Measurements from ENCODE around the gene RAB27A. TPM values are rescaled to one million over a fixed set of nuclear protein-coding genes. Genes with fewer than 3 reads are reported as not detected.

Gene RAB27A
- total and polyA plus RNA-seq, 2 donors (not counting 3 experiments of a cell fraction or from before 2014, with no cell fraction given): 7.3 to 30.9 TPM

DNA sequence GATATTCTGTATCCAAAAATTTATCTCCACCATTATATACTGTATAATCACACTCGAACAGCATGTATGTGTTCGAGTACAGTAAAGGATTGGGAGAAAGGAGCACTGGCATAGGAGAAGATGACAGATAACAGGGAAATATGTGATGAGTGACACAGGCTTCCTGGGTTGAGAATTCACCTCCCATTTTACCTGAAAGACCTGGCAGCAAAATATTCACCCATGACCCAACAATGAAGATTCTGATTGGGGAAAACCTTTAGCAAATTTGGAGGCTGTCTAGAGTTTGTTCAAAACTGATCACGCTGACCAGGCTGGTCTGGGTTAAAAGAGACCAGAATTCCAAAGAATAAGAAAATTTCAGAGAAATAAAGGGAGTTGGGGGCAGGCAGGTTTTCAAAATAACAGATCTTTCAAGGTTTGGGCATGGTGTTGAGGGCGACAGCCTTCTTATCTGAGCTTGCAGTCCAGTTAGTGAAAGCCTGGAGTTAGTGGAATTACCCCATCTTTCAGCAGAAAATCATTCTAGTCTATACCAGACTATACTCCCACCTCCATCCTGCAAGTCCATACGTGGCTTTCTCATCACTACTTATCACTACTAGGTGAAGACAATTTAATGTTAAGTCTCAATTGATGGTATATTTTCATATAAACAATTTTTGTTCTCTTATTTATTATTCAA is 50.0 kb downstream of the RAB27A start:
- H3K79me2 ChIP-seq (ENCODE audit: control insufficient read depth, insufficient read depth, low read length): no peaks in the 10 kb centered on the region
- dilution Hi-C loops (cut with MboI; ENCODE audit: extremely low pct_ligation_motif_present, low sequenced_read_pairs): no loop called here
- intact Hi-C loops (cut with micrococcal nuclease): no loop called here
- H3K4me3 ChIP-seq (replicated peaks in 1 of 3; ENCODE audit: insufficient read depth in 1 of 3, low read depth in 1 of 3, low read length in 3 of 3): no peak overlapping the region
- no peaks in the 10 kb centered on the region for H3K27me3 ChIP-seq (ENCODE audit: control insufficient read depth in 2 of 2, insufficient read depth in 2 of 2, low read length in 2 of 2)
- no peaks in the 10 kb centered on the region for H3K36me3 ChIP-seq (ENCODE audit: control insufficient read depth in 2 of 2, extremely low read depth in 1 of 2, insufficient read depth in 2 of 2, low read length in 2 of 2)
- ChIA-PET CTCF (no interaction called here), POLR2A (no interaction called here)
- H3K4me2 ChIP-seq (ENCODE audit: insufficient read depth, low read length): no peak overlapping the region
- no peak for DNase-seq (ENCODE audit: low read depth, low spot score)
- no peak for FAIRE-seq
- H3K9me3 ChIP-seq (replicated peaks; ENCODE audit: control insufficient read depth, insufficient read depth, low read length): no peaks in the 10 kb centered on the region
- H3K4me1 ChIP-seq (ENCODE audit: control insufficient read depth, extremely low read depth, insufficient read depth, low read length): peaks cover 14% of the 10 kb centered on the region
- H4K20me1 ChIP-seq (replicated peaks; ENCODE audit: control insufficient read depth, extremely low read depth, insufficient read depth, low read length): no peaks in the 10 kb centered on the region
- no peaks in the 10 kb centered on the region for H3K9me1 ChIP-seq (replicated peaks; ENCODE audit: control insufficient read depth, extremely low read depth, insufficient read depth, low read length)
- H2AFZ ChIP-seq (ENCODE audit: low read depth, low read length): no peak overlapping the region
- BruUV-seq (replicated peaks): no TSS peak
- no peak overlapping the region for H3K27ac ChIP-seq (ENCODE audit: insufficient read depth, low read depth, low read length)
- H3K9ac ChIP-seq (replicated peaks; ENCODE audit: extremely low read depth, insufficient read depth, low read length): no peak overlapping the region
- no peak for TF ChIP-seq EZH2 (IDR thresholded peaks at IDR 0.05; ENCODE audit: borderline replicate concordance, low read depth, low read length, severe bottlenecking)
- TF ChIP-seq POLR2A (IDR thresholded peaks at IDR 0.05; ENCODE audit: low read depth, low read length): no peak
- no peak for TF ChIP-seq FOS (IDR thresholded peaks at IDR 0.05; ENCODE audit: borderline replicate concordance, insufficient read depth, low read length)

DNA sequence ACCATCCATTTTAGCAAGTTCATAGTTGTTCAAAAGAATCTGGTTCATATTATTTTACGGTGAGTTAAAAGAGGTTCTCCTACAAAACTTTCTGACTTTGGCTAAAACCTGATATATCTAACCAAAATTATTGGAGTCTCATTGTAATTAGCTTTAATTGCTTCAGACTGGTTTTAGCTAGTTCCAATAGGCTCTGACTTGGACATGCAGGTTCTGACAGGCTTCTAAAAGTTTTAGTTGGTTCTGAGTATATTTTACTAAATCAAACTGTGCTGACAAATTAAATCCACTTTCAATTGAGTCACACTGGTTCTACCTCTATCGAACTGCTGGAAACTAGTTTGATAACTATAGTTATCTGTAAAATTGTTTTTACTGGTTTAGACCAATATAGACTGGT is 50.7 kb downstream of the RAB27A start:
- H3K4me2 ChIP-seq (ENCODE audit: insufficient read depth, low read length): no peak overlapping the region
- no peaks in the 10 kb centered on the region for H3K27me3 ChIP-seq (ENCODE audit: control insufficient read depth in 2 of 2, insufficient read depth in 2 of 2, low read length in 2 of 2)
- no peaks in the 10 kb centered on the region for H4K20me1 ChIP-seq (replicated peaks; ENCODE audit: control insufficient read depth, extremely low read depth, insufficient read depth, low read length)
- no peak overlapping the region for H3K4me3 ChIP-seq (replicated peaks in 1 of 3; ENCODE audit: insufficient read depth in 1 of 3, low read depth in 1 of 3, low read length in 3 of 3)
- peaks cover 14% of the 10 kb centered on the region for H3K4me1 ChIP-seq (ENCODE audit: control insufficient read depth, extremely low read depth, insufficient read depth, low read length)
- H3K27ac ChIP-seq (ENCODE audit: insufficient read depth, low read depth, low read length): no peak overlapping the region
- FAIRE-seq: no peak
- H3K9ac ChIP-seq (replicated peaks; ENCODE audit: extremely low read depth, insufficient read depth, low read length): no peak overlapping the region
- no peaks in the 10 kb centered on the region for H3K79me2 ChIP-seq (ENCODE audit: control insufficient read depth, insufficient read depth, low read length)
- H3K9me1 ChIP-seq (replicated peaks; ENCODE audit: control insufficient read depth, extremely low read depth, insufficient read depth, low read length): no peaks in the 10 kb centered on the region
- no peaks in the 10 kb centered on the region for H3K9me3 ChIP-seq (replicated peaks; ENCODE audit: control insufficient read depth, insufficient read depth, low read length)
- POLR2A ChIA-PET: no interaction called here
- no TSS peak for BruUV-seq (replicated peaks)
- TF ChIP-seq POLR2AphosphoS5 (IDR thresholded peaks at IDR 0.05; ENCODE audit: insufficient read depth, low read depth, low read length) (no peak), GATA2 (IDR thresholded peaks at IDR 0.05; ENCODE audit: insufficient read depth, insufficient read length, low read depth, low read length) (no peak), EZH2 (IDR thresholded peaks at IDR 0.05; ENCODE audit: borderline replicate concordance, low read depth, low read length, severe bottlenecking) (no peak)
- CTCF ChIA-PET: no interaction called here
- intact Hi-C loops (cut with micrococcal nuclease): no loop called here
- no peak overlapping the region for H2AFZ ChIP-seq (ENCODE audit: low read depth, low read length)
- DNase-seq (ENCODE audit: low read depth, low spot score): no peak
- H3K36me3 ChIP-seq (ENCODE audit: control insufficient read depth in 2 of 2, extremely low read depth in 1 of 2, insufficient read depth in 2 of 2, low read length in 2 of 2): no peaks in the 10 kb centered on the region
- dilution Hi-C loops (cut with MboI; ENCODE audit: extremely low pct_ligation_motif_present, low sequenced_read_pairs): no loop called here
